H9 (cell line): ENCODE measurements around the gene MSMO1. TPM values are rescaled to one million over a fixed set of nuclear protein-coding genes. Genes with fewer than 3 reads are reported as not detected.

ENCODE experiments used
- DNase-seq: peaks from one replicate; pipeline ENCODE4 v3.0.0-alpha.2; 2017
- H2AFZ ChIP-seq: one replicate; pipeline ENCODE4 v1.6.1; 2013; ENCODE audit warnings: mild to moderate bottlenecking, low read length, control low read depth, moderate library complexity
- H2AK5ac ChIP-seq: 2 replicates; pipeline ENCODE4 v1.6.1; 2013; ENCODE audit warnings: low read length, control low read depth, mixed read lengths; ENCODE audit not compliant: insufficient read length
- H2BK120ac ChIP-seq: one replicate; pipeline ENCODE4 v1.6.1; 2013; ENCODE audit warnings: low read depth, mild to moderate bottlenecking, low read length, control low read depth, inconsistent platforms; ENCODE audit not compliant: poor library complexity, severe bottlenecking
- H2BK12ac ChIP-seq: 2 replicates; pipeline ENCODE4 v1.6.1; 2013; ENCODE audit warnings: low read length, control low read depth, mixed read lengths, low read depth; ENCODE audit not compliant: insufficient read length
- H2BK15ac ChIP-seq: 2 replicates; pipeline ENCODE4 v1.6.1; 2013; ENCODE audit warnings: low read depth, low read length, control low read depth
- H2BK20ac ChIP-seq: one replicate; pipeline ENCODE4 v1.6.1; 2013; ENCODE audit warnings: low read depth, mild to moderate bottlenecking, low read length, control low read depth, inconsistent platforms; ENCODE audit not compliant: poor library complexity, severe bottlenecking
- H2BK5ac ChIP-seq: 2 replicates; pipeline ENCODE4 v1.6.1; 2013; ENCODE audit warnings: low read length, control low read depth, mixed read lengths; ENCODE audit not compliant: insufficient read length
- H3K14ac ChIP-seq: 2 replicates; pipeline ENCODE4 v1.6.1; 2013; ENCODE audit warnings: low read length, control low read depth; ENCODE audit not compliant: insufficient read depth
- H3K18ac ChIP-seq: 2 replicates; pipeline ENCODE4 v1.6.1; 2013; ENCODE audit warnings: low read depth, mild to moderate bottlenecking, mixed read lengths, low read length, control low read depth; ENCODE audit not compliant: insufficient read length
- H3K23ac ChIP-seq: 2 replicates; pipeline ENCODE4 v1.6.1; 2013; ENCODE audit warnings: low read length, control low read depth, mixed read lengths, low read depth; ENCODE audit not compliant: insufficient read length
- H3K23me2 ChIP-seq: 2 replicates; pipeline ENCODE4 v1.6.1; 2013; ENCODE audit warnings: low read depth, mild to moderate bottlenecking, mixed read lengths, low read length, control low read depth; ENCODE audit not compliant: insufficient read length, poor library complexity, severe bottlenecking
- H3K27ac ChIP-seq: 2 replicates; pipeline ENCODE4 v1.5.1; 2013; ENCODE audit warnings: low read length, control low read depth, mixed read lengths, low read depth; ENCODE audit not compliant: insufficient read length
- H3K27me3 ChIP-seq: 2 replicates; pipeline ENCODE4 v1.6.1; 2013; ENCODE audit warnings: low read length, control low read depth, inconsistent platforms; ENCODE audit not compliant: insufficient read depth
- H3K4ac ChIP-seq: 2 replicates; pipeline ENCODE4 v1.6.1; 2013; ENCODE audit warnings: low read depth, mild to moderate bottlenecking, control low read depth, inconsistent platforms, low read length, moderate library complexity
- H3K4me1 ChIP-seq: 2 replicates; pipeline ENCODE4 v1.6.1; 2013; ENCODE audit warnings: low read length, control low read depth, inconsistent platforms; ENCODE audit not compliant: insufficient read depth
- H3K4me2 ChIP-seq: 2 replicates; pipeline ENCODE4 v1.6.1; 2013; ENCODE audit warnings: low read length, control low read depth, mixed read lengths; ENCODE audit not compliant: insufficient read length, insufficient read depth
- H3K56ac ChIP-seq: 2 replicates; pipeline ENCODE4 v1.6.1; 2013; ENCODE audit warnings: low read depth, mild to moderate bottlenecking, mixed read lengths, low read length, control low read depth; ENCODE audit not compliant: insufficient read length
- H3K79me1 ChIP-seq: 2 replicates; pipeline ENCODE4 v1.6.1; 2013; ENCODE audit warnings: low read depth, mild to moderate bottlenecking, moderate library complexity, low read length, control low read depth, inconsistent platforms; ENCODE audit not compliant: insufficient read depth, poor library complexity, severe bottlenecking
- H3K79me2 ChIP-seq: 2 replicates; pipeline ENCODE4 v1.6.1; 2013; ENCODE audit warnings: low read length, control low read depth, inconsistent platforms; ENCODE audit not compliant: insufficient read depth
- H3K9ac ChIP-seq: 2 replicates; pipeline ENCODE4 v1.6.1; 2013; ENCODE audit warnings: low read length, control low read depth, mixed read lengths; ENCODE audit not compliant: insufficient read length; ENCODE audit errors: extremely low read depth
- H3K9me3 ChIP-seq: one replicate; pipeline ENCODE4 v1.6.1; 2013; ENCODE audit warnings: low read depth, low read length, inconsistent platforms; ENCODE audit not compliant: control insufficient read depth
- H3T11ph ChIP-seq: one replicate; pipeline ENCODE4 v1.6.1; 2013; ENCODE audit warnings: mild to moderate bottlenecking, low read length, control low read depth, inconsistent platforms
- H4K20me1 ChIP-seq: one replicate; pipeline ENCODE4 v1.6.1; 2013; ENCODE audit not compliant: control insufficient read depth, insufficient read length, insufficient read depth
- H4K5ac ChIP-seq: 2 replicates; pipeline ENCODE4 v1.6.1; 2013; ENCODE audit warnings: low read depth, mild to moderate bottlenecking, mixed read lengths, low read length, control low read depth; ENCODE audit not compliant: insufficient read length
- H4K8ac ChIP-seq: replicated peaks from 2 replicates; pipeline ENCODE4 v1.6.1; 2013; ENCODE audit warnings: low read length, control low read depth, mixed read lengths, low read depth; ENCODE audit not compliant: insufficient read length
- H4K91ac ChIP-seq: 2 replicates; pipeline ENCODE4 v1.6.1; 2013; ENCODE audit warnings: low read depth, mild to moderate bottlenecking, moderate library complexity, mixed read lengths, low read length, control low read depth; ENCODE audit not compliant: insufficient read length
- H3K27ac Mint-ChIP-seq, 3 experiments: 2 replicates in 2 of 3; 3 replicates in 1 of 3; pipeline ENCODE4 v1.8.0; 2020 to 2021; ENCODE audit warnings: mixed read lengths in 3 of 3, mild to moderate bottlenecking in 1 of 3, moderate library complexity in 1 of 3
- H3K27me3 Mint-ChIP-seq: 2 replicates; pipeline ENCODE4 v1.8.0; 2021; ENCODE audit warnings: low read depth, mild to moderate bottlenecking, moderate library complexity, mixed read lengths
- H3K36me3 Mint-ChIP-seq, 3 experiments: 2 replicates in 2 of 3; 3 replicates in 1 of 3; pipeline ENCODE4 v1.8.0; 2020 to 2021; ENCODE audit warnings: low read depth in 3 of 3, mixed read lengths in 3 of 3; ENCODE audit not compliant: insufficient read depth in 1 of 3
- H3K4me1 Mint-ChIP-seq, 2 experiments: 2 replicates each; pipeline ENCODE4 v1.8.0; 2020; ENCODE audit warnings: mixed read lengths in 2 of 2
- H3K4me3 Mint-ChIP-seq, 2 experiments: 2 replicates in 1 of 2; 3 replicates in 1 of 2; pipeline ENCODE4 v1.8.0; 2020 to 2021; ENCODE audit warnings: mild to moderate bottlenecking in 2 of 2, mixed read lengths in 2 of 2, moderate library complexity in 1 of 2
- H3K9me3 Mint-ChIP-seq, 2 experiments: 2 replicates in 1 of 2; 3 replicates in 1 of 2; pipeline ENCODE4 v1.8.0; 2020; ENCODE audit warnings: mild to moderate bottlenecking in 2 of 2, mixed read lengths in 2 of 2, moderate library complexity in 1 of 2
- CTCF ChIP-seq: fragments of 200-600 bp; sonication (generic); conservative IDR thresholded peaks from 3 replicates; pipeline ENCODE4 v1.8.0; 2021; ENCODE audit warnings: antibody characterized with exemption, mild to moderate bottlenecking
- WGBS: extraction: QIAGEN DNeasy Blood & Tissue Kit; methylation state at CpG from one replicate; pipeline ENCODE4 v1.1.7; 2013; ENCODE audit warnings: missing lambda C conversion rate, low lambda C conversion rate, mixed read lengths; ENCODE audit not compliant: insufficient read length; ENCODE audit errors: extremely low coverage; 5-methylcytosine and 5-hydroxymethylcytosine counted together
- total RNA-seq: library from RNA; stranded (reverse); gene quantifications from 2 replicates; pipeline ENCODE4 v1.2.1, GENCODE V29; 2021

MSMO1 gene
- total RNA-seq, 1 experiment from 2014 or later = 79.3 TPM

DNA sequence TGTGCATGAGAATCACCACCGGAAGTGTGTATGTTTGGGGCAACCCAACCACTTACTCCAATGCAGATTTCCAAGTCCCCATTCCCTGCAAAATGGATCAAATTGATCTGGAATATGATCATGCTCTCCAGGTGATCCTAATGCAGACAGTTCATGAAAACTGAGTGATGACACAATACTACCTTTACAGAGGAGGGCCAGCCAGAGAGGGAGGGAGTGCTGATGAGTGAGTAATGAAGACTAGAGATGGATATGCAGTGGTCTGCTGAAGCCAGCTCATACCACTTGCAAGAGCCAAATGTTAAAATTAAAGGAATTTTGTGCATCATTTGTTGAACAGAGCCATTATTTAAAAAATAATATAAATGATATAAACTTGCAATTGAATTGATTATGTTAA is 41.1 kb downstream of the MSMO1 start:
- H3K23ac ChIP-seq = no peak overlapping the region
- H3K79me2 ChIP-seq = no peaks in the 10 kb centered on the region
- H3K56ac ChIP-seq = no peak overlapping the region
- no peak overlapping the region for H3K4me2 ChIP-seq
- H2AK5ac ChIP-seq = no peak overlapping the region
- no peaks in the 10 kb centered on the region for H3K9me3 ChIP-seq
- Mint-ChIP-seq H3K36me3 (no peaks in the 10 kb centered on the region), H3K4me1 (peaks cover 7 to 12% of the 10 kb centered on the region in 2 experiments), H3K27ac (no peak overlapping the region), H3K27me3 (no peaks in the 10 kb centered on the region), H3K4me3 (no peak overlapping the region), H3K9me3 (no peaks in the 10 kb centered on the region)
- H3K23me2 ChIP-seq = no peaks in the 10 kb centered on the region
- H4K20me1 ChIP-seq = no peaks in the 10 kb centered on the region
- H3K27ac ChIP-seq = no peak overlapping the region
- H2BK15ac ChIP-seq = no peak overlapping the region
- H2BK120ac ChIP-seq = no peak overlapping the region
- H3T11ph ChIP-seq = no peak overlapping the region
- H3K9ac ChIP-seq = no peak overlapping the region
- no peak overlapping the region for H2BK5ac ChIP-seq
- DNase-seq = no peak
- peaks cover 14% of the 10 kb centered on the region for H3K4me1 ChIP-seq
- no peaks in the 10 kb centered on the region for H3K79me1 ChIP-seq
- no peak overlapping the region for H3K14ac ChIP-seq
- no CpG with 5 or more reads among the region's 1 CpG for WGBS
- H4K8ac ChIP-seq = no peak overlapping the region
- H2AFZ ChIP-seq = no peak overlapping the region
- H4K5ac ChIP-seq = no peak overlapping the region
- no peak overlapping the region for H4K91ac ChIP-seq
- H3K27me3 ChIP-seq = no peaks in the 10 kb centered on the region
- no peak overlapping the region for H3K18ac ChIP-seq
- no peak overlapping the region for H2BK12ac ChIP-seq
- no peak overlapping the region for H2BK20ac ChIP-seq
- TF ChIP-seq CTCF = no peak
- H3K4ac ChIP-seq = no peak overlapping the region
